H1 (cell line): ENCODE results near the gene ING5.

Source experiments
- CTCF ChIP-seq, 3 experiments: IDR thresholded peaks; 1 replicate in 2 of 3; 2 replicates in 1 of 3; pipeline versions ENCODE4 v1.5.1 to v1.6.1; 2011; ENCODE audit warnings: low read length in 3 of 3, mild to moderate bottlenecking in 3 of 3, inconsistent platforms in 2 of 3, low read depth in 1 of 3, moderate library complexity in 1 of 3; ENCODE audit not compliant: insufficient read depth in 1 of 3; ENCODE audit errors: control extremely low read depth in 1 of 3
- EGR1 ChIP-seq: IDR thresholded peaks from 2 replicates; pipeline ENCODE4 v1.6.1; 2011; ENCODE audit warnings: low read depth, low read length, borderline replicate concordance
- EZH2 ChIP-seq: fragments of 200-600 bp; sonication (generic); IDR thresholded peaks from 2 replicates; pipeline ENCODE4 v1.7.1; 2012; ENCODE audit warnings: low read depth, mild to moderate bottlenecking, moderate library complexity, low read length, inconsistent platforms; ENCODE audit not compliant: severe bottlenecking
- NRF1 ChIP-seq: IDR thresholded peaks from 2 replicates; pipeline ENCODE4 v1.6.1; 2011; ENCODE audit warnings: mild to moderate bottlenecking, low read depth, low read length, improper control_type of control experiment
- POLR2AphosphoS5 ChIP-seq: IDR thresholded peaks from 2 replicates; pipeline ENCODE4 v1.6.1; 2011; ENCODE audit warnings: low read depth, low read length
- RAD21 ChIP-seq, 2 experiments: IDR thresholded peaks in 1 of 2; conservative IDR thresholded peaks in 1 of 2; 2 replicates each; pipeline ENCODE4 v1.6.1; 2011; ENCODE audit warnings: low read depth in 2 of 2, low read length in 2 of 2, improper control_type of control experiment in 1 of 2, inconsistent platforms in 1 of 2, mild to moderate bottlenecking in 1 of 2, moderate library complexity in 1 of 2
- RFX5 ChIP-seq: IDR thresholded peaks from 2 replicates; pipeline ENCODE4 v1.6.1; 2011; ENCODE audit warnings: low read depth, low read length, improper control_type of control experiment, borderline replicate concordance
- RXRA ChIP-seq: IDR thresholded peaks from 2 replicates; pipeline ENCODE4 v1.6.1; 2011; ENCODE audit warnings: low read depth, mild to moderate bottlenecking, low read length, moderate library complexity; ENCODE audit not compliant: insufficient read depth
- SP2 ChIP-seq: IDR thresholded peaks from 2 replicates; pipeline ENCODE4 v1.6.1; 2012; ENCODE audit warnings: mild to moderate bottlenecking, low read length, inconsistent platforms
- TAF1 ChIP-seq: IDR thresholded peaks from 2 replicates; pipeline ENCODE4 v1.6.1; 2011; ENCODE audit warnings: mild to moderate bottlenecking, low read depth, low read length
- TF ChIP-seq, protein P1 (sequence below): IDR thresholded peaks from 2 replicates; pipeline ENCODE4 v1.6.1; 2012; ENCODE audit warnings: inconsistent platforms

DNA sequence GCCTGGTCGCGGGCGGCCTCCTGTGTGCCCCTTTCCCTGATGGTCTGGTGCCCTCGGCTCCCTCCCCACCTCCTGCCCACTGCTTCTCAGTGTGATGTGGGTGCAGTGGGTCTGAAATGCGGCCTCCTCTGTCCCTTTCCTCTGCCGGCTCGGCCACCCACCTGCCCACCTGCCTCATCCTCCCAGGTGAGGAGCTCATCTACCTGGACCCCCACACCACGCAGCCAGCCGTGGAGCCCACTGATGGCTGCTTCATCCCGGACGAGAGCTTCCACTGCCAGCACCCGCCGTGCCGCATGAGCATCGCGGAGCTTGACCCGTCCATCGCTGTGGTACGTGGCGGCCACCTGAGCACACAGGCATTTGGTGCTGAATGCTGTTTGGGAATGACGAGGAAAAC, 33.5 kb upstream of the ING5 start:
- TF ChIP-seq, protein P1, sequence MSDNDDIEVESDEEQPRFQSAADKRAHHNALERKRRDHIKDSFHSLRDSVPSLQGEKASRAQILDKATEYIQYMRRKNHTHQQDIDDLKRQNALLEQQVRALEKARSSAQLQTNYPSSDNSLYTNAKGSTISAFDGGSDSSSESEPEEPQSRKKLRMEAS = no peak
- TF ChIP-seq EGR1 (no peak), RFX5 (no peak), POLR2AphosphoS5 (no peak), CTCF (IDR thresholded peaks at IDR 0.05; ENCODE audit: control extremely low read depth in 1 of 3, insufficient read depth in 1 of 3, low read depth in 1 of 3, low read length in 3 of 3) (no peak), RAD21 (IDR thresholded peaks at IDR 0.05 in 1 of 2, conservative IDR thresholded peaks at IDR 0.05 in 1 of 2; ENCODE audit: low read depth in 2 of 2, low read length in 2 of 2) (no peak), TAF1 (no peak), RXRA (no peak), NRF1 (no peak), EZH2 (no peak), SP2 (no peak)
